Small intestine (tissue), 7 donors: ENCODE results near the gene PARN. TPM values are rescaled to one million over a fixed set of nuclear protein-coding genes. Genes with fewer than 3 reads are reported as not detected.
"Not testable (repeated sequence)": the region's sequence is repeated elsewhere in the genome, so short reads cannot be mapped to it uniquely, and the experiment has no call there.

Source experiments
- DNase-seq, 2 donors: peaks; one replicate each; pipeline versions ENCODE4 v3.0.0 to v3.0.0-alpha.2; 2013
- FAIRE-seq: peaks from 2 replicates; lab custom pipeline; 2012; peaks lifted over from hg19 to GRCh38; lab: Jason Lieb, UNC
- H3K27ac ChIP-seq, 3 donors: one replicate each; pipeline ENCODE4 v1.5.1; 2013; ENCODE audit warnings: low read length in 2 of 3, mild to moderate bottlenecking in 2 of 3, control low read depth in 1 of 3, inconsistent platforms in 1 of 3, low read depth in 1 of 3, moderate library complexity in 1 of 3
- H3K27me3 ChIP-seq, 3 donors: one replicate each; pipeline ENCODE4 v1.6.1; 2013; ENCODE audit warnings: low read length in 3 of 3, inconsistent platforms in 1 of 3; ENCODE audit not compliant: control insufficient read depth in 3 of 3, insufficient read depth in 3 of 3
- H3K36me3 ChIP-seq, 3 donors: one replicate each; pipeline ENCODE4 v1.6.1; 2013; ENCODE audit warnings: low read length in 3 of 3, inconsistent platforms in 1 of 3, low read depth in 1 of 3, mild to moderate bottlenecking in 1 of 3, moderate library complexity in 1 of 3; ENCODE audit not compliant: control insufficient read depth in 3 of 3, insufficient read depth in 2 of 3
- H3K4me1 ChIP-seq, 3 donors: one replicate each; pipeline ENCODE4 v1.6.1; 2013; ENCODE audit warnings: low read length in 2 of 3, inconsistent platforms in 1 of 3, low read depth in 1 of 3, mild to moderate bottlenecking in 1 of 3, moderate library complexity in 1 of 3; ENCODE audit not compliant: control insufficient read depth in 3 of 3, insufficient read depth in 2 of 3
- H3K4me3 ChIP-seq, 3 donors: one replicate each; pipeline ENCODE4 v1.5.1; 2013; ENCODE audit warnings: low read length in 3 of 3, control low read depth in 1 of 3, inconsistent platforms in 1 of 3, low read depth in 1 of 3, mild to moderate bottlenecking in 1 of 3, moderate library complexity in 1 of 3
- H3K9me3 ChIP-seq, 2 donors: one replicate each; pipeline ENCODE4 v1.6.1; 2013; ENCODE audit warnings: low read depth in 1 of 2, low read length in 1 of 2; ENCODE audit not compliant: control insufficient read depth in 2 of 2, insufficient read depth in 1 of 2
- WGBS, 3 donors: extraction: QIAGEN DNeasy Blood & Tissue Kit; methylation state at CpG; one replicate each; pipeline ENCODE4 v1.1.7; 2013; 5-methylcytosine and 5-hydroxymethylcytosine counted together
- polyA plus RNA-seq, 4 donors: library from polyadenylated mRNA; stranded (reverse) in 3 of 4; unstranded in 1 of 4; fragments of 200-250 nt in 3 of 4; fragments of 120-200 nt in 1 of 4; gene quantifications; one replicate each; pipeline versions ENCODE4 v1.2.1 to v1.2.3, GENCODE V29; 2013
- donor health status: healthy with polysubstance abuse.
- donor health status: control.
- donor health status: control.
- donor health status: Bipolar disorder and iron deficiency.
- donor health status: healthy.

The PARN gene
- polyA plus RNA-seq, 4 donors, result 11.1 to 25.5 (median 15.8) TPM

- H3K36me3 ChIP-seq, result peaks cover 2 to 27% (median 2%) of the 10 kb centered on the region in 3 donors
- H3K9me3 ChIP-seq, result peaks cover 0 to 12% of the 10 kb centered on the region in 2 donors
- not testable (repeated sequence) for H3K4me1 ChIP-seq, DNase-seq, FAIRE-seq, H3K27me3 ChIP-seq, H3K27ac ChIP-seq, H3K4me3 ChIP-seq
- 87 to 95% (median 88%) methylated on average over 4 of the region's 4 CpGs for WGBS, 3 donors
Observed at GRCh38 chr16:14544846-14545245, 85.2 kb downstream of the PARN start.

GRCh38 chr16:14539631-14540030 is 90.4 kb downstream of the PARN start:
- Histone ChIP-seq H3K4me1 (no peaks in the 10 kb centered on the region), H3K9me3 (peaks cover 0 to 12% of the 10 kb centered on the region in 2 donors), H3K27me3 (no peaks in the 10 kb centered on the region), H3K27ac (no peak overlapping the region), H3K36me3 (peaks cover 0 to 20% (median 0%) of the 10 kb centered on the region in 3 donors), H3K4me3 (no peak overlapping the region)
- FAIRE-seq, result no peak
- WGBS, 3 donors, result 87 to 96% (median 96%) methylated on average over 2 of the region's 2 CpGs
- DNase-seq, result no peak

GRCh38 chr16:14539156-14539555 is 90.9 kb downstream of the PARN start:
- FAIRE-seq (no peak), DNase-seq (no peak)
- H3K9me3 ChIP-seq, result peaks cover 0 to 12% of the 10 kb centered on the region in 2 donors
- H3K27ac ChIP-seq, result no peak overlapping the region
- no peaks in the 10 kb centered on the region for H3K4me1 ChIP-seq
- peaks cover 0 to 19% (median 0%) of the 10 kb centered on the region in 3 donors for H3K36me3 ChIP-seq
- H3K27me3 ChIP-seq, result no peaks in the 10 kb centered on the region
- no peak overlapping the region for H3K4me3 ChIP-seq
- 94 to 98% (median 97%) methylated on average over 5 of the region's 5 CpGs for WGBS, 3 donors

- Histone ChIP-seq H3K4me1 (no peaks in the 10 kb centered on the region), H3K36me3 (peaks cover 0 to 17% (median 1%) of the 10 kb centered on the region in 3 donors), H3K27me3 (no peaks in the 10 kb centered on the region), H3K4me3 (no peak overlapping the region), H3K27ac (no peak overlapping the region), H3K9me3 (peaks cover 0 to 15% of the 10 kb centered on the region in 2 donors)
- DNase-seq, result no peak
- WGBS, 3 donors, result 95 to 99% (median 97%) methylated on average over 7 of the region's 7 CpGs
- FAIRE-seq, result no peak
Observed at GRCh38 chr16:14538604-14539003, 91.5 kb downstream of the PARN start.

- H3K9me3 ChIP-seq, result peaks cover 0 to 6% of the 10 kb centered on the region in 2 donors
- WGBS, 3 donors, result 95 to 99% (median 96%) methylated on average over 5 of the region's 5 CpGs
- FAIRE-seq (no peak), DNase-seq (no peak)
- no peaks in the 10 kb centered on the region for H3K27me3 ChIP-seq
- H3K4me1 ChIP-seq, result peaks cover 0 to 3% (median 2%) of the 10 kb centered on the region in 3 donors
- H3K27ac ChIP-seq, result no peak overlapping the region
- H3K4me3 ChIP-seq, result no peak overlapping the region
- peaks cover 0 to 6% (median 4%) of the 10 kb centered on the region in 3 donors for H3K36me3 ChIP-seq
Observed at GRCh38 chr16:14531613-14532012, 98.4 kb downstream of the PARN start.

- H3K4me3 ChIP-seq, result no peak overlapping the region
- FAIRE-seq, result no peak
- H3K4me1 ChIP-seq, result peaks cover 0 to 3% (median 2%) of the 10 kb centered on the region in 3 donors
- WGBS, 3 donors, result 90 to 93% (median 93%) methylated on average over 3 of the region's 3 CpGs
- peaks cover 0 to 6% of the 10 kb centered on the region in 2 donors for H3K9me3 ChIP-seq
- DNase-seq, result no peak
- H3K27ac ChIP-seq, result no peak overlapping the region
- peaks cover 0 to 7% (median 4%) of the 10 kb centered on the region in 3 donors for H3K36me3 ChIP-seq
- no peaks in the 10 kb centered on the region for H3K27me3 ChIP-seq
Observed at GRCh38 chr16:14531101-14531500, 99.0 kb downstream of the PARN start.

GRCh38 chr16:14530046-14530445 is 100.0 kb downstream of the PARN start:
- peaks cover 0 to 3% (median 2%) of the 10 kb centered on the region in 3 donors for H3K4me1 ChIP-seq
- DNase-seq, result no peak
- H3K27ac ChIP-seq, result no peak overlapping the region
- FAIRE-seq, result no peak
- WGBS, 3 donors, result 90 to 92% (median 92%) methylated on average over 2 of the region's 2 CpGs
- peaks cover 0 to 9% (median 4%) of the 10 kb centered on the region in 3 donors for H3K36me3 ChIP-seq
- no peak overlapping the region for H3K4me3 ChIP-seq
- H3K27me3 ChIP-seq, result no peaks in the 10 kb centered on the region
- peaks cover 0 to 6% of the 10 kb centered on the region in 2 donors for H3K9me3 ChIP-seq

- DNase-seq (peak; percentile 78 to 88), FAIRE-seq (no peak)
- Histone ChIP-seq H3K27ac (no peak overlapping the region), H3K4me1 (peaks cover 0 to 3% (median 2%) of the 10 kb centered on the region in 3 donors), H3K9me3 (peaks cover 0 to 6% of the 10 kb centered on the region in 2 donors), H3K36me3 (peaks cover 0 to 9% (median 4%) of the 10 kb centered on the region in 3 donors), H3K27me3 (no peaks in the 10 kb centered on the region), H3K4me3 (no peak overlapping the region)
- WGBS, 3 donors, result 20 to 27% (median 24%) methylated on average over 11 of the region's 11 CpGs
Observed at GRCh38 chr16:14529010-14529669, 100.9 kb downstream of the PARN start.
